Measurements from ENCODE around the gene CWC27. TPM values are rescaled to one million over a fixed set of nuclear protein-coding genes. Genes with fewer than 3 reads are reported as not detected.

Gene CWC27, protein sequence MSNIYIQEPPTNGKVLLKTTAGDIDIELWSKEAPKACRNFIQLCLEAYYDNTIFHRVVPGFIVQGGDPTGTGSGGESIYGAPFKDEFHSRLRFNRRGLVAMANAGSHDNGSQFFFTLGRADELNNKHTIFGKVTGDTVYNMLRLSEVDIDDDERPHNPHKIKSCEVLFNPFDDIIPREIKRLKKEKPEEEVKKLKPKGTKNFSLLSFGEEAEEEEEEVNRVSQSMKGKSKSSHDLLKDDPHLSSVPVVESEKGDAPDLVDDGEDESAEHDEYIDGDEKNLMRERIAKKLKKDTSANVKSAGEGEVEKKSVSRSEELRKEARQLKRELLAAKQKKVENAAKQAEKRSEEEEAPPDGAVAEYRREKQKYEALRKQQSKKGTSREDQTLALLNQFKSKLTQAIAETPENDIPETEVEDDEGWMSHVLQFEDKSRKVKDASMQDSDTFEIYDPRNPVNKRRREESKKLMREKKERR
- total RNA-seq: 24.1 and 32.5 TPM in 2 replicates

DNA sequence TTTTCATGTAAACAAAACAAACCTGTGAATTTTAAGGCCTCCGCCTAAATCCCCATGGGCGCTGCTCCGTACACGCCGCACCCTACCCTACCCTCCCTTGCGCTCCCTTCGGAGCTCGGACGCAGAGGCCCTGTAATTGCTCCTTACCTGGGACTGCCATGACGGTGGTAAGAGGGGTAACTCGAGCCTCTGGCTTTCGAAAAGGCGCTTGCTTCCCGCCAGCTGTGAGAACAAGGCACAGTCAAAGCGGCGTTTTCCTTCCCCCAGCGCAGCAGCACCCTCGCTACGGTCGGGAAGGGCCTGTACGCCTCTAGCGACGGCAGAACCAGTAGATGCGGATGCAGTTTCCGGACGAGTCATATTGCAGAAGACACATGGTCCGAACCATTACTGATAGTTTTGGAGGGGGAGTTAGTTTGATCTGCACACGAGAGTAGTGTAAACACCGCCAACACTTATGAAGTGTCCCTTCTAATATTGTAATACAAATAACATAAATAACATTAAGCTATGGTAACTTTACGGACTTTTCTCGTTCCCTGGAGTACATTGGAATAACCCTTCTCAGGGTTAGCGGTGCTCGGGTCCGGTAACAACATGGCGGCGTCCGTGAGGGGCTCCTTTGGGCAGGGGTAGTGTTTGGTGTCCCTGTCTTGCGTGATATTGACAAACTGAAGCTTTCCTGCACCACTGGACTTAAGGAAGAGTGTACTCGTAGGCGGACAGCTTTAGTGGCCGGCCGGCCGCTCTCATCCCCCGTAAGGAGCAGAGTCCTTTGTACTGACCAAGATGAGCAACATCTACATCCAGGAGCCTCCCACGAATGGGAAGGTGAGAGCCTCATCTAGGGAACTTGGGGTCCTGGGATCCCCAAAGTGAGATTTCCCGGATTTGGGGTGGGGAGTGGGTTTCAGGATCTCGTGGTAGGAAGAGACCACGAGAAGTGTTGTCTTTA is at the start of gene CWC27, which contains the start of gene SREK1IP1:
TSS of gene CWC27 (plus strand) at position 573 of the 955 bp plus-strand sequence. CDS start at position 790, 217 bp downstream.
TSS of gene SREK1IP1 (minus strand) at position 334 of the 955 bp plus-strand sequence. CDS start at position 160, 174 bp downstream.

Other genes with a start within 250 kb of the CWC27 start
- gene SHISAL2B, start 78.4 kb upstream of the CWC27 start, total RNA-seq: not detected in 2 replicates
- 19.6 and 21.5 TPM in 2 replicates for gene SREK1IP1, start 239 bp upstream of the CWC27 start, total RNA-seq